Measurements from ENCODE around the gene SNX4. TPM values are rescaled to one million over a fixed set of nuclear protein-coding genes. Genes with fewer than 3 reads are reported as not detected.

SNX4 gene
- 27.4 and 27.6 TPM in 2 replicates for total RNA-seq (ENCODE audit: low replicate concordance)

GRCh38 chr3:125519678-125520562, at the start of gene SNX4:
Gene SNX4 (minus strand): TSS chr3:125520202. CDS start chr3:125520172, 30 bp downstream.

Other genes with a start within 250 kb of the SNX4 start
- 22.0 and 46.6 TPM in 2 replicates for gene ZNF148, start 144.9 kb downstream of the SNX4 start, total RNA-seq (ENCODE audit: low replicate concordance)
- gene OSBPL11, start 75.3 kb upstream of the SNX4 start, total RNA-seq (ENCODE audit: low replicate concordance), result 8.3 and 9.0 TPM in 2 replicates

Data from smooth muscle cell of the coronary artery (primary cell).